Prostate gland (tissue), 2 donors: ENCODE data around the gene SOAT2.

Experiments
- POLR2A ChIP-seq: fragments of 450-650 bp; IDR thresholded peaks from one replicate; pipeline ENCODE4 v1.6.1; 2016; ENCODE audit warnings: antibody characterized with exemption, mild to moderate bottlenecking
- TF ChIP-seq, protein P1 (sequence below), 4 experiments: fragments of 200-600 bp in 2 of 4; fragments of 450-650 bp in 2 of 4; sonication (generic) in 2 of 4; IDR thresholded peaks; 1 replicate in 3 of 4; 2 replicates in 1 of 4; pipeline ENCODE4 v1.5.1; 2016 to 2019; ENCODE audit warnings: antibody characterized with exemption in 4 of 4, mild to moderate bottlenecking in 2 of 4, moderate library complexity in 2 of 4

DNA sequence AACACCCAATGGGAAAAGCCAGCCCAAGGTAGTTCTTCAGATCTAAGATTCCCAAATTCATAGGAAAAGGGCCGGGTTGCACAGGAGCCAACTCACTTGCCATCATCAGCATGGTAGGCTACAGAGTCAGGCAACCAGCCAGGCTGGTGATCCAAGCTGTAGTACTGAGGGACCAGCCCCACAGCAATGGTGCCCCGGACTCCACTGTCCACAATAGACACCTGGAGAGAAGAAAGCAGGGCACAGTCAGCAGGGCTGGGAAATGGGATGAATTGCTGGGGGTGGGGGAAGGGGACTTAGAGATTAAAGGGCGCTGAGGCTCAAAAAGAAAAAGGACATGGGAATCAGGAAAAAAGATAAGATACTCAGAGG lies 28.3 kb upstream of the SOAT2 start:
- TF ChIP-seq, protein P1, sequence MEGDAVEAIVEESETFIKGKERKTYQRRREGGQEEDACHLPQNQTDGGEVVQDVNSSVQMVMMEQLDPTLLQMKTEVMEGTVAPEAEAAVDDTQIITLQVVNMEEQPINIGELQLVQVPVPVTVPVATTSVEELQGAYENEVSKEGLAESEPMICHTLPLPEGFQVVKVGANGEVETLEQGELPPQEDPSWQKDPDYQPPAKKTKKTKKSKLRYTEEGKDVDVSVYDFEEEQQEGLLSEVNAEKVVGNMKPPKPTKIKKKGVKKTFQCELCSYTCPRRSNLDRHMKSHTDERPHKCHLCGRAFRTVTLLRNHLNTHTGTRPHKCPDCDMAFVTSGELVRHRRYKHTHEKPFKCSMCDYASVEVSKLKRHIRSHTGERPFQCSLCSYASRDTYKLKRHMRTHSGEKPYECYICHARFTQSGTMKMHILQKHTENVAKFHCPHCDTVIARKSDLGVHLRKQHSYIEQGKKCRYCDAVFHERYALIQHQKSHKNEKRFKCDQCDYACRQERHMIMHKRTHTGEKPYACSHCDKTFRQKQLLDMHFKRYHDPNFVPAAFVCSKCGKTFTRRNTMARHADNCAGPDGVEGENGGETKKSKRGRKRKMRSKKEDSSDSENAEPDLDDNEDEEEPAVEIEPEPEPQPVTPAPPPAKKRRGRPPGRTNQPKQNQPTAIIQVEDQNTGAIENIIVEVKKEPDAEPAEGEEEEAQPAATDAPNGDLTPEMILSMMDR (IDR thresholded peaks at IDR 0.05), result no peak
- no peak for TF ChIP-seq POLR2A
